Kidney epithelial cell (primary cell): ENCODE measurements around the gene PRRX1. TPM values are rescaled to one million over a fixed set of nuclear protein-coding genes. Genes with fewer than 3 reads are reported as not detected.

Experiments
- DNase-seq: peaks from one replicate; pipeline ENCODE4 v3.0.0-alpha.2; 2010; ENCODE audit warnings: low read depth
- H3K27me3 ChIP-seq: 2 replicates; pipeline ENCODE4 v1.6.0; 2011; ENCODE audit warnings: low read length; ENCODE audit not compliant: control insufficient read depth, insufficient read depth
- H3K36me3 ChIP-seq: 2 replicates; pipeline ENCODE4 v1.5.1; 2011; ENCODE audit warnings: low read length; ENCODE audit not compliant: control insufficient read depth, insufficient read depth
- H3K4me3 ChIP-seq: 2 replicates; pipeline ENCODE4 v1.5.1; 2011; ENCODE audit warnings: low read depth, mild to moderate bottlenecking, control low read depth, low read length
- CTCF ChIP-seq: IDR thresholded peaks from 2 replicates; pipeline ENCODE4 v1.5.1; 2011; ENCODE audit warnings: mild to moderate bottlenecking, moderate library complexity, low read length, control low read depth, inconsistent platforms; ENCODE audit not compliant: insufficient read depth, poor library complexity, severe bottlenecking
- total RNA-seq: library from RNA; depleted of rRNA; stranded (reverse); fragments of >200 nt; gene quantifications from 2 replicates; pipeline ENCODE4 v1.2.3, GENCODE V29; 2015

PRRX1 gene
- total RNA-seq, 1 donor from 2014 or later = 2.9 TPM

GRCh38 chr1:170680428-170680827, 16.5 kb downstream of the PRRX1 start:
- DNase-seq = no peak
- Histone ChIP-seq H3K4me3 (no peak overlapping the region), H3K27me3 (peaks cover 3% of the 10 kb centered on the region), H3K36me3 (no peaks in the 10 kb centered on the region)
- no peak for TF ChIP-seq CTCF

GRCh38 chr1:170682169-170682568, 18.2 kb downstream of the PRRX1 start:
- Histone ChIP-seq H3K4me3 (no peak overlapping the region), H3K36me3 (no peaks in the 10 kb centered on the region), H3K27me3 (peaks cover 3% of the 10 kb centered on the region)
- DNase-seq = no peak
- TF ChIP-seq CTCF = no peak

- TF ChIP-seq CTCF = no peak
- Histone ChIP-seq H3K4me3 (no peak overlapping the region), H3K27me3 (peaks cover 3% of the 10 kb centered on the region), H3K36me3 (no peaks in the 10 kb centered on the region)
- DNase-seq = no peak
These were observed 18.9 kb downstream of the PRRX1 start for GRCh38 chr1:170682809-170683208.

GRCh38 chr1:170685166-170685565, 21.2 kb downstream of the PRRX1 start:
- no peak for DNase-seq
- TF ChIP-seq CTCF = no peak
- no peak overlapping the region for H3K4me3 ChIP-seq
- no peaks in the 10 kb centered on the region for H3K36me3 ChIP-seq
- no peaks in the 10 kb centered on the region for H3K27me3 ChIP-seq

- H3K4me3 ChIP-seq = no peak overlapping the region
These were observed 22.4 kb downstream of the PRRX1 start for GRCh38 chr1:170686291-170686690.

More at GRCh38 chr1:170686291-170686690, 22.4 kb downstream of the PRRX1 start:
- Histone ChIP-seq H3K36me3 (no peaks in the 10 kb centered on the region), H3K27me3 (no peaks in the 10 kb centered on the region)
- no peak for DNase-seq
- no peak for TF ChIP-seq CTCF
